COLO829 (cell line): ENCODE data around the gene ABCF3.
A peak's percentile ranks its signal among the peaks of the same experiment; 100 is the strongest.
"Not testable (repeated sequence)": the region's sequence is repeated elsewhere in the genome, so short reads cannot be mapped to it uniquely, and the experiment has no call there.

ENCODE experiments used
- DNase-seq: peaks from one replicate; pipeline ENCODE4 v3.0.0; 2012; ENCODE audit warnings: low spot score

The ABCF3 gene, protein sequence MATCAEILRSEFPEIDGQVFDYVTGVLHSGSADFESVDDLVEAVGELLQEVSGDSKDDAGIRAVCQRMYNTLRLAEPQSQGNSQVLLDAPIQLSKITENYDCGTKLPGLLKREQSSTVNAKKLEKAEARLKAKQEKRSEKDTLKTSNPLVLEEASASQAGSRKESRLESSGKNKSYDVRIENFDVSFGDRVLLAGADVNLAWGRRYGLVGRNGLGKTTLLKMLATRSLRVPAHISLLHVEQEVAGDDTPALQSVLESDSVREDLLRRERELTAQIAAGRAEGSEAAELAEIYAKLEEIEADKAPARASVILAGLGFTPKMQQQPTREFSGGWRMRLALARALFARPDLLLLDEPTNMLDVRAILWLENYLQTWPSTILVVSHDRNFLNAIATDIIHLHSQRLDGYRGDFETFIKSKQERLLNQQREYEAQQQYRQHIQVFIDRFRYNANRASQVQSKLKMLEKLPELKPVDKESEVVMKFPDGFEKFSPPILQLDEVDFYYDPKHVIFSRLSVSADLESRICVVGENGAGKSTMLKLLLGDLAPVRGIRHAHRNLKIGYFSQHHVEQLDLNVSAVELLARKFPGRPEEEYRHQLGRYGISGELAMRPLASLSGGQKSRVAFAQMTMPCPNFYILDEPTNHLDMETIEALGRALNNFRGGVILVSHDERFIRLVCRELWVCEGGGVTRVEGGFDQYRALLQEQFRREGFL

DNA sequence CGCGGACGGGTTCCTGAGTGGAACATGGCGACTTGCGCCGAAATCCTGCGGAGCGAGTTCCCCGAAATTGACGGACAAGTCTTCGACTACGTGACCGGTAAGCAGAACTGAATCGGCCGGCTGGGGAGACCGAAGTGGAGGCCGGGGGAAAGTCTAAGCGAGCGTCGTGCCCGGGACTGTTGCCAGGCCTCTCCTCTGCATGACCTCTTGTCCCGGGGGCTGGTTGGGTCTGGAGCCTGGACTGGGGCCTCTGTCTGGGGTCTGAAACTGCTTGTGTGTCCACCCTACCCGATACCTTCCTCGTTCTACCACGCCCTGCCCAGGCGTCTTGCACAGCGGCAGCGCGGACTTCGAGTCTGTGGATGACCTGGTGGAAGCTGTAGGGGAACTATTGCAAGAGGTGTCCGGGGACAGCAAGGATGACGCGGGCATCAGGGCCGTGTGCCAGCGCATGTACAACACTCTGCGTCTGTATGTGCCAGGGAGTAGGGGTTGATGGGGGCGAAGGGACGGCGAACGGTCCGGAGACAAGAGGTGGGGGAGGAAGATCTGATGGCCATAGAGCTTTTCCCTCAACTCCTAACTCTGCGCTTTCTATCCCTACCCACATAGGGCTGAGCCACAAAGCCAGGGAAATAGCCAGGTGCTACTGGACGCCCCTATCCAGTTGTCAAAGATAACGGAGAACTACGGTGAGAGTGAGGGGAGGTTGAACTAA, at the start of gene ABCF3:
TSS of gene ABCF3 (plus strand) at position 16 of the 718 bp plus-strand sequence. CDS start at position 25, 9 bp downstream.
- DNase-seq: no peak

- DNase-seq: no peak
Observed at GRCh38 chr3:184140436-184140835, 45.6 kb upstream of the ABCF3 start.

DNA sequence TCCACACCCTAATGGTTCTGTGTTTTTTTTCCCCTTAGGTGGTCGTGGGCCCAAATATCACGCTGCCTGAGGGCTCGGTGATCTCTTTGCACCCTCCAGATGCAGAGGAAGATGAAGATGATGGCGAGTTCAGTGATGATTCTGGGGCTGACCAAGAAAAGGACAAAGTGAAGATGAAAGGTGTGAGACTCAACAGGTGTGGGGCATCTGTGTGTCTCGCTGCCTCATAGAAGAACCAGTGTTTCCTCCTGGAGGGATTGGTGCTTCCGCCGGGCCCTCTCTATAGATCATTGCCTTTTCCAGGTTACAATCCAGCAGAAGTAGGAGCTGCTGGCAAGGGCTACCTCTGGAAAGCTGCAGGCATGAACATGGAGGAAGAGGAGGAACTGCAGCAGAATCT, 43.8 kb upstream of the ABCF3 start:
- DNase-seq: no peak

GRCh38 chr3:184143327-184143726, 42.7 kb upstream of the ABCF3 start:
- no peak for DNase-seq

GRCh38 chr3:184144505-184144904, 41.5 kb upstream of the ABCF3 start:
- no peak for DNase-seq

DNA sequence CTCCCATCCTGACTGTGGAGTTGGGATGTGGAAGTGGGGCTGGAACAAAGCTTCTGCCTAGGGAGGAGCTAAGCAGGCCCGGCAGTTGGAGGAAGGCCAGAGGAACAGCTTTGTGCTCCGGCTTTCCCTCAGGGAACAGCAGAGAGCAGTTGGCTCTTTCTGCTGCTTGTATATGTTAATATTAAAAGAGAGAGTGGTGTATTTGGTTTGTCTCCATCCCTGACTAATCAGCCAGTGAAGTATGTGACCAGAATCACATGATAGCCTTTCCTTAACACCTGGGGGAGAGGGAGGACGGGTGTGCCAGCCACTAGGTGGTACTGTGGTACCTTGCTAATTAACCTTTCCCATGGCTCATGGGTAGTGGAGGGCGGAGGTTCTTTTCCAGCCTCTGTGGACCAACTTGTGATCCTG, 40.9 kb upstream of the ABCF3 start:
- peak; percentile 54 for DNase-seq

DNA sequence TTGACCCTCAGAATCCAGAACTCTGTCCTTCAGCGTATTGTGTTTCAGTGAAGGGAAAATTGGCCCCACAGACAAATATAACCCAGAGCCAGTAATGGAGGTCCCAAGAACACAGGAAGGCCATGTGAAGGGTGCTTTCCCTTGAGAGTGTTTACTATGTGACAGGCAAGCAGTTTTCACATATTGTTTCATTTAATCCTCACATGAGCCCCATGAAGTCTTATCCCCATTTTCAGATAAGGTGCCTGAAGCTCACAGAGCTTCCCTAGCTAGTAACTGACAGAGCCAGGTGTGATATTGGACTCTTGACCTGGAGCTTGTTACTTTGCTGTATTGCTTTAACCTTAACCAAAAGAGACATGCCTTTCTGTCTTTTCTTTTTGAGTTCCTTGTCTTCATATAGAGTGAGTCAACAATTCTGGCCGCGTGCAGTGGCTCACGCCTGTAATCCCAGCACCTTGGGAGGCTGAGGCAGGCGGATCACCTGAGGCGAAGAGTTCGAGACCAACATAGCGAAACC, 40.2 kb upstream of the ABCF3 start:
- no peak for DNase-seq

DNA sequence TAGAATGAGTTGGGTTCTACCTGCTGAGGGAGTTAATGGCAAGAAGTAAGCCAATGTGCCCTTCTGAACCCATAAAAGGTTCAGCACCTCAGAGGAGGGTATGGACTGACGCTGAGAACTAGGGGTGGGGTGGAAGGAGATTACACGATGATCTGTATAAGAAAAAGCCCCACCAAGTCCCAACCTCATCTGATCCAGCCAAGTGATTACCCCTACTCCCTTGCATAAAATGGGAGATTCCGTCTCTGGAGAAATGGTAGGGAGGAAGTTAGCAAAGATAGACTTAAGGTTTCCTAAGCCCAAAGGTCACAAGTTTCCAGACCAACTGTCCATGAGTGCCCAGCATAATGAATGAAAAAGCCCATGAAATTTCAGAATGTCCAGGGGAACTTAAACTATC, 37.9 kb upstream of the ABCF3 start:
- no peak for DNase-seq

DNA sequence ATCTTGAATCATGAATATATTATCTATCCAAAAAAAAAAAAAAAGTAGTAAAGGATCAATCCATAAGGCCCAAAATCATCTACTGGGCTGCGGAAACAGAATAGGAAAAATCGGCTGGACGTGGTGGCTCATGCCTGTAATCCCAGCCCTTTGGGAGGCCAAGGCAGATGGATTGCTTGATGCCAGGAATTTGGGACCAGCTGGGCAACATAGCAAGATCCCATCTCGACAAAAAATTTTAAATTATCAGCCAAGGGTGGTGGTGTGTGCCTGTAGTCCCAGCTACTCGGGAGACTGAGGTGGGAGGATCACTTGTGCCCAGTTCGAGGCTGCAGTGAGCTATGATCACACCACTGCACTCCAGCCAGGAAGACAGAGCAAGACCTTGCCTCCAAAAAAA, 36.9 kb upstream of the ABCF3 start:
- DNase-seq: no peak

- DNase-seq: not testable (repeated sequence)
Observed at GRCh38 chr3:184149770-184150169, 36.2 kb upstream of the ABCF3 start.

DNA sequence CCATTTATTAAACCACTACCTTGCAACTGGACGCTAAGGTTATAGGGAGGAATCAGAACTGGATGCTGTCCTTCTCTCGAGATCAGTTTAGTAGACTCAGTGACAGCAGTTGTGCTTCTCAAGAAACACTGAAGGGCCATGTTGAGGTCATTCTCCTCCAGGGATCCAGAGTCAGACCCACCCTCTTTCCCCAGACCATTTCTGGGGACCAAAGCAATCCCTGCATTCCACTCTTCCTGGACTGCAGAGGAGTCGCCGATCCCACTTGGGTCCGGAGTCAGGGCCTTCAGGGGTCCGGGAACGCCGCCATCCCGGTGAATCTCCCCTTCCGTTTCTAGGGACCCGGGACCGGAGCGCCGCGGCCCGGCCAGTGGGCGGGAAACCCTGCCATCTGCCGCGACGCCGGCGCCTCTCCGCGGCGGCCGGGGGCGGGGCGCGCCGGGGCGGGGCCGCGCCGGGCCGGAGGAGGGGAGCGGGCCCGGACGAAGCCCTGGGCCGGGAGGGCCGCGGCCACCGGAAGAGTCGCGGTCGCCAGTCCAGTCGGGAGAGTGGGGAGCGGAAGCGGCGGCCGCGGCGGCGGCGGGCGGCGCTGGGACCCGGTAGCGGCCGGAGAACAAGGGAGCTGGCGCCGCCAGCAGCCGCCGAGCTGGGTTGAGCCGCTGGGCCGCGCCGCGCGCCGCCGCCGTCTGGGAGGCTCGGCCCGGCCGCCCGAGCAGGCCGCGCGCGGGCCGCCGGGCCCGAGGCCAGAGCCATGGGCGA, 30.9 kb upstream of the ABCF3 start, which contains the start of gene DVL3:
TSS of gene DVL3 (plus strand) at position 493 of the 759 bp plus-strand sequence. CDS start at position 752, 259 bp downstream.
- DNase-seq: no peak

- DNase-seq: no peak
Observed at GRCh38 chr3:184155644-184156521, 30.1 kb upstream of the ABCF3 start.

DNA sequence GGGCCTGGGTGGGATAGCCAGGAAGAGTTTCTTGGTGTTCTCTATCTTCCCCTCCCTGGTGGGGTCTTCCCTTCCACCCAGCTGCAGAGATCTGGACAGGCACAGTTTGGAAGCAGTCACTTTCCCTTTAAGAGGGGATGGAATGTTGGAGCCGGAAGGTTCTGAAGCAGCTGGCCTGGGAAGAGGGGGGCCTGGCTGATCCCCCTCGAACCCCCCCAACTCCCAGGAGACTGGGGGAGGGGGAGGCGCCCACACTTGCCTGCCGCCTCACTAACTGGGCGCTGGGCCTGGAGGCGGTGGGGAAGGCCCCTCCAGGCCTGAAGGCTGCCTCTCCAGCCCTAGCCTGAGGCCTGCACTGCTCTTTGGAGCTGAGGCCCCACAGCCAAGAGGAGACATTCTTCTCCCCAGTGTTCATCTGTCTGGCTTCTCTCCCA, 29.5 kb upstream of the ABCF3 start:
- DNase-seq: peak; percentile 63

DNA sequence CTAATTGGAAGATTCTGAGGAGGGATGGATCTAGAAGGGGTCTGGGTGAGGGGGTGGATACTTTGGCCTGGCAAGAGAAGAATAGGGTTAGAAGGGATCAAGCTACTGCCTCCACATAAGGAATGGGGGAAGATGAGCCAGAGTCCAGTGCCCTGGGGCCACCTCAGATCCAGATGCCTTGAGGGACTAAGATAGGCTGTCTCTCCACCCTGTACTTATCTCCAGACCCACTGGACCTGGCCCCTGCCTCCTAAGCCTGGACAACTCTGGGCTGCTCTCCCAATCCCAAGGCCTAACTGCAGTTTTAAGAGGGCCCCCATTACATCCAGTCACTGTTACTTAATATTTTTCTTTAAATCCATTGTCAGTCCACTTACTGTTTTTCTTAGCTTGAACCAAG, 28.8 kb upstream of the ABCF3 start:
- no peak for DNase-seq

GRCh38 chr3:184158404-184158803, 27.6 kb upstream of the ABCF3 start:
- no peak for DNase-seq

DNA sequence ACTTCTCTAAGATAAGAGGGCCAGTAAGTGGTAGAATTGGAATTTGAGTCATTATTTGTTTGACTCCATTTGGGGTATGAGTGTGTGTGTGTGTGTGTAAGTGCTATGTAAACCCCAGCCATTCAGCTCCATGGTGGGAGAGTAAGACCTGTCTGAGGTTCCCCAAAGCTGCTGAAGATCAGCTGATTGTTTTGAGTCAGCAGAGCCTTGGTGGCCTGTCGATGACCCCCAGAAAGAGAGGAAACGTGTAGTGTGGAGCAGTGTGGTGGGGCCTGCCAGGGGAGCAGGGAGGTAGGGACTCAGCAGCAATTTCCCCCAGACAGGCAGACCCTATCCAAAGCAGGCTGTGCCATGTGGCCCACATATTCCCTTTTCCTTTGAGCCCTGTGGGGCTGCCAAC, 25.5 kb upstream of the ABCF3 start:
- no peak for DNase-seq

DNA sequence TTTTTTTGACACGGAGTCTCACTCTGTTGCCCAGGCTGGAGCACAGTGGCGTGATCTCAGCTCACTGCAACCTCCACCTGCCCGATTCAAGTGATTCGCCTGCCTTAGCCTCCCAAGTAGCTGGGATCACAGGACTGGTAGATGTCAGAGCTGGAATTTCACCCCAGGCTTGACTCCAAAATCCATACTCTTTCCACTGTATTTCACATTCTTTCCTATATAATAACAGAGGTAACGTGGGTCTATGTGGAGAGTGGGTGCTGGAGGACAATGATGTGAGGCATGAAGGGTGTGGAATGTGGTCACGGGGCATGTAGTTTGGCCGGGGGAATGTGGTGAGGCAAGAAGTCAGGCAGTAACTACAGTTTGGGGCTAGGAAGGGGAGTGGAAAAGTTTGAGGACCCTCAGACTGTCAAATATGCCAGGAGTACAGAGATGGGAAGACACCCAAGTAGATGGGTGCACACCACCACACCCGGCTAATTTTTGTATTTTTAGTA, 23.4 kb upstream of the ABCF3 start:
- DNase-seq: not testable (repeated sequence)

DNA sequence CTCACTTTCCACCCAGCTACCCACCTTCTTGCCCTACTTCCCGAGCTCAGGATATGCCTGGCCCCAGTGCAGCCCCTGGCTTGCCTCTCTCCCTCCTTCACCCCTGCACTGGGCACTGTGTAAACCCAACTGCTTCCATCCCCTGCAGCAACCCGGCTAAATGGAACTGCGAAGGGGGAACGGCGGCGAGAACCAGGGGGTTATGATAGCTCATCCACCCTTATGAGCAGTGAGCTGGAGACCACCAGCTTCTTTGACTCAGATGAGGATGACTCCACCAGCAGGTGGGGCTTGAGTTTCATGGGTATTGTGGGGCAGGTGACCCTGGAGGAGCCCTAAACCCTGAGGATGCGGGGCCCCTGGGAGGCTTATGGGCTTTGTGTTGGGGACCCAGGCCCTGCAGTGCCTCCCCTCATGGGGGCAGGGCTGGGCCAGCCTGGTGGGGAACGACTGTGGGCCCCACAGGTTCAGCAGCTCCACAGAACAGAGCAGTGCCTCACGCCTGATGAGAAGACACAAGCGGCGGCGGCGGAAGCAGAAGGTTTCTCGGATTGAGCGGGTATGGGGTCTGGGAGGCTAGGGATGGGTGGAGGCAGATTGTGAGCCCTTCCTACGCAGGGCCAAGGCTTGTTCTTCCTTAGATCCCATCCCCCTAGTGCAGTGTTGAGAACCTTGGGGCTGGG, 21.2 kb upstream of the ABCF3 start:
- no peak for DNase-seq

GRCh38 chr3:184165543-184165942, 20.5 kb upstream of the ABCF3 start:
- DNase-seq: no peak

DNA sequence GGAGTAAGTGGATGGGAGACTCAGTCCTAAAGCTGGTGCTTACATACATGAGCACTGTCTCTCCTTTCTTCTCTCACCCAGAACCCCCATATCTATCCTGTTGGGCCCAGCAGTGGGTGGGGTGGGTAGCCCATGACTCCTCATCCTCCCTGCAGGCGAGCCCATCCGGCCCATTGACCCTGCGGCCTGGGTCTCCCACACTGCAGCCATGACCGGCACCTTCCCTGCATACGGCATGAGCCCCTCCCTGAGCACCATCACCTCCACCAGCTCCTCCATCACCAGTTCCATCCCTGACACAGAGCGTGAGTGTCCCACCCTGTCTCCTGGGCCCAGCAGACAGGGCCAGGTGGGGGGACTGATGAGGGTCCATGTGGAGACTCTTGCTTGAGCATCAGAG, 19.3 kb upstream of the ABCF3 start:
- DNase-seq: no peak
